Neural progenitor cell (in vitro differentiated cells): Measurements from ENCODE around the gene CATSPERZ.

Experiments
- CTCF ChIP-seq: fragments of 200-600 bp; sonication (generic); IDR thresholded peaks from 2 replicates; pipeline ENCODE4 v1.5.1; 2017; ENCODE audit warnings: antibody characterized with exemption, mild to moderate bottlenecking
- EZH2 ChIP-seq: fragments of 200-600 bp; sonication (generic); IDR thresholded peaks from 2 replicates; pipeline ENCODE4 v1.6.1; 2017; ENCODE audit warnings: antibody characterized with exemption, mild to moderate bottlenecking, moderate library complexity

- TF ChIP-seq EZH2: no peak
- no peak for TF ChIP-seq CTCF
Measured at GRCh38 chr11:64306563-64306875, 6.4 kb downstream of the CATSPERZ start.
